ENCODE measurements around the gene UGT2A2. TPM values are rescaled to one million over a fixed set of nuclear protein-coding genes. Genes with fewer than 3 reads are reported as not detected.
"Not testable (repeated sequence)": the region's sequence is repeated elsewhere in the genome, so short reads cannot be mapped to it uniquely, and the experiment has no call there.

UGT2A2 gene
- total and polyA plus RNA-seq, 2 experiments from 2014 or later, result not detected

DNA sequence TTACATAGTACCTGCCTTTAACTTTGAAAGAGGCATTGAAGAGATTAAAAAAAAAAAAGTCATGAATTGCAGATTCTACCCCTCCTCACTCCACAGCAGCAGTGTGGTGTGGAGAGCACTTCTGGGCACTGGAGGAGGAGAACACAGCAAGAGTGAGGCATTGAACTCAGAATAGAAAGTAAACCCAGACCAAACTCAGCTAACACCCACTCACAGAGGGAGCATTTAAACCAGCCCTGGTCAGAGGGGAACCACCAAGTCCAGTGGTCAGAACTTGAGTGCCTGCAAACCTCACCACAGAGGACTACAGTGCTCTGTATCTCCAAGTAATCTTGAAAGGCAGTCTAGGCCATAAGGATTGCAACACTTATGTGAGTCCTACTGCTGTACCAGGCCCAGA is 29.2 kb upstream of the UGT2A2 start (continued):
- TF ChIP-seq, protein P1, sequence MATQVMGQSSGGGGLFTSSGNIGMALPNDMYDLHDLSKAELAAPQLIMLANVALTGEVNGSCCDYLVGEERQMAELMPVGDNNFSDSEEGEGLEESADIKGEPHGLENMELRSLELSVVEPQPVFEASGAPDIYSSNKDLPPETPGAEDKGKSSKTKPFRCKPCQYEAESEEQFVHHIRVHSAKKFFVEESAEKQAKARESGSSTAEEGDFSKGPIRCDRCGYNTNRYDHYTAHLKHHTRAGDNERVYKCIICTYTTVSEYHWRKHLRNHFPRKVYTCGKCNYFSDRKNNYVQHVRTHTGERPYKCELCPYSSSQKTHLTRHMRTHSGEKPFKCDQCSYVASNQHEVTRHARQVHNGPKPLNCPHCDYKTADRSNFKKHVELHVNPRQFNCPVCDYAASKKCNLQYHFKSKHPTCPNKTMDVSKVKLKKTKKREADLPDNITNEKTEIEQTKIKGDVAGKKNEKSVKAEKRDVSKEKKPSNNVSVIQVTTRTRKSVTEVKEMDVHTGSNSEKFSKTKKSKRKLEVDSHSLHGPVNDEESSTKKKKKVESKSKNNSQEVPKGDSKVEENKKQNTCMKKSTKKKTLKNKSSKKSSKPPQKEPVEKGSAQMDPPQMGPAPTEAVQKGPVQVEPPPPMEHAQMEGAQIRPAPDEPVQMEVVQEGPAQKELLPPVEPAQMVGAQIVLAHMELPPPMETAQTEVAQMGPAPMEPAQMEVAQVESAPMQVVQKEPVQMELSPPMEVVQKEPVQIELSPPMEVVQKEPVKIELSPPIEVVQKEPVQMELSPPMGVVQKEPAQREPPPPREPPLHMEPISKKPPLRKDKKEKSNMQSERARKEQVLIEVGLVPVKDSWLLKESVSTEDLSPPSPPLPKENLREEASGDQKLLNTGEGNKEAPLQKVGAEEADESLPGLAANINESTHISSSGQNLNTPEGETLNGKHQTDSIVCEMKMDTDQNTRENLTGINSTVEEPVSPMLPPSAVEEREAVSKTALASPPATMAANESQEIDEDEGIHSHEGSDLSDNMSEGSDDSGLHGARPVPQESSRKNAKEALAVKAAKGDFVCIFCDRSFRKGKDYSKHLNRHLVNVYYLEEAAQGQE (IDR thresholded peaks at IDR 0.05; ENCODE audit: unreplicated experiment), result no peak
- TF ChIP-seq ZNF331 (CRISPR knock-in tag; IDR thresholded peaks at IDR 0.05; ENCODE audit: low read depth), result no peak
- no peak for TF ChIP-seq NANOG (IDR thresholded peaks at IDR 0.05; ENCODE audit: borderline replicate concordance)
- TF ChIP-seq CREB1 (CRISPR knock-in tag; IDR thresholded peaks at IDR 0.05; ENCODE audit: low read depth), result no peak
- TF ChIP-seq POLR2AphosphoS5 (IDR thresholded peaks at IDR 0.05; ENCODE audit: low read depth), result no peak
- TF ChIP-seq STAT1 (IDR thresholded peaks at IDR 0.05; ENCODE audit: unreplicated experiment), result no peak
- no peak for TF ChIP-seq JUNB (IDR thresholded peaks at IDR 0.05; ENCODE audit: unreplicated experiment)

DNA sequence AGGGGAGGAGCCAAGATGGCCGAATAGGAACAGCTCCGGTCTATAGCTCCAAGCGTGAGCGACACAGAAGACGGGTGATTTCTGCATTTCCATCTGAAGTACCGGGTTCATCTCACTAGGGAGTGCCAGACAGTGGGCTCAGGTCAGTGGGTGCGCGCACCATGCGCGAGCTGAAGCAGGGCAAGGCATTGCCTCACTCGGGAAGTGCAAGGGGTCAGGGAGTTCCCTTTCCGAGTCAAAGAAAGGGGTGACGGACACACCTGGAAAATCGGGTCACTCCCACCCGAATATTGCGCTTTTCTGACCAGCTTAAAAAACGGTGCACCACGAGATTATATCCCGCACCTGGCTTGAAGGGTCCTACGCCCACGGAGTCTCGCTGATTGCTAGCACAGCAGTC is 24.6 kb upstream of the UGT2A2 start:
- not testable (repeated sequence) for ATAC-seq; DNase-seq (ENCODE audit: low spot score); H3K4me2 ChIP-seq; H3K27me3 ChIP-seq (ENCODE audit: insufficient read depth); H3K4me1 ChIP-seq (ENCODE audit: insufficient read depth); H3K27ac Mint-ChIP-seq; H3K27me3 Mint-ChIP-seq (ENCODE audit: insufficient read depth, low read depth, poor library complexity); H3K9me2 ChIP-seq (ENCODE audit: insufficient read depth); H3K4me3 Mint-ChIP-seq; H3K79me2 ChIP-seq (replicated peaks; ENCODE audit: insufficient read depth); H3K27ac ChIP-seq (ENCODE audit: low read depth); H3F3A ChIP-seq (replicated peaks; ENCODE audit: low read depth); H3K4me1 Mint-ChIP-seq; H3K4me3 ChIP-seq; H3K36me3 ChIP-seq (ENCODE audit: insufficient read depth); H4K20me1 ChIP-seq (replicated peaks; ENCODE audit: insufficient read depth)
- Mint-ChIP-seq H3K9me3 (peaks cover 20% of the 10 kb centered on the region), H3K36me3 (ENCODE audit: low read depth) (peaks cover 13% of the 10 kb centered on the region)
- 0 out of 2 replicates have a peak overlapping the region, but pooled peaks have one; percentile 23 for H2AFZ ChIP-seq

DNA sequence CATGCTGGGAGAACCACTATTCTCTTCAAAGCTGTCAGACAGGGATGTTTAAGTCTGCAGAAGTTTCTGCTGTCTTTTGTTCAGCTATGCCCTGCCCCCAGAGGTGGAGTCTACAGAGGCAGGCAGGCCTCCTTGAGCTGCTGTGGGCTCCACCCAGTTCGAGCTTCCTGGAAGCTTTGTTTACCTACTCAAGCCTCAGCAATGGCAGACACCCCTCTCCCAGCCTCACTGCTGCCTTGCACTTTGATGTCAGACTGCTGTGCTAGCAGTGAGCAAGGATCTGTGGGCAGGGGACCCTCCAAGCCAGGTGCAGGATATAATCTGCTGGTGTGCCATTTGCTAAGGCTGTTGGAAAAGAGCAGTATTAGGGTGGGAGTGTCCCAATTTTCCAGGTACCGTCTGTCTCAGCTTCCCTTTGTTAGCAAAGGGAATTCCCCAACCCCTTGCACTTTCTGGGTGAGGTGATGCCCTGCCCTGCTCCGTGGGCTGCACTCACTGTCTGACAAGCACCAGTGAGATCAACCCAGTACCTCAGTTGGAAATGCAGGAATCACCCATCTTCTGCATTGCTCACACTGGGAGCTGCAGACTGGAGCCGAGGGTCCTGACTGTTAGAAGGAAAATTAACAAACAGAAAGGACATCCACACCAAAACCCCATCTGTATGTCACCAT is 21.8 kb upstream of the UGT2A2 start:
- not testable (repeated sequence) for H3K27me3 Mint-ChIP-seq (ENCODE audit: insufficient read depth, low read depth, poor library complexity); H3F3A ChIP-seq (replicated peaks; ENCODE audit: low read depth); H3K79me2 ChIP-seq (replicated peaks; ENCODE audit: insufficient read depth); H3K27ac ChIP-seq (ENCODE audit: low read depth); H3K4me1 Mint-ChIP-seq; H3K27ac Mint-ChIP-seq; H3K4me1 ChIP-seq (ENCODE audit: insufficient read depth); H3K27me3 ChIP-seq (ENCODE audit: insufficient read depth); H3K4me3 ChIP-seq; H4K20me1 ChIP-seq (replicated peaks; ENCODE audit: insufficient read depth); H3K36me3 ChIP-seq (ENCODE audit: insufficient read depth); DNase-seq (ENCODE audit: low spot score); H2AFZ ChIP-seq; H3K4me3 Mint-ChIP-seq; H3K9me2 ChIP-seq (ENCODE audit: insufficient read depth); ATAC-seq; H3K4me2 ChIP-seq
- Mint-ChIP-seq H3K36me3 (ENCODE audit: low read depth) (peaks cover 16% of the 10 kb centered on the region), H3K9me3 (peaks cover 20% of the 10 kb centered on the region)
